H1 (cell line): ENCODE data around the gene IL17REL. TPM values are rescaled to one million over a fixed set of nuclear protein-coding genes. Genes with fewer than 3 reads are reported as not detected.

Experiments used
- CTCF ChIA-PET: fragments of 300-600 bp; sonication (Branson Sonifier 250); formaldehyde crosslinking; loops from one replicate; lab custom pipeline; 2021; ENCODE audit not compliant: partially characterized antibody; lab: Charles Lee
- POLR2A ChIA-PET: fragments of 300-600 bp; sonication (Branson Sonifier 250); formaldehyde crosslinking; loops from one replicate; lab custom pipeline; 2021; ENCODE audit warnings: inconsistent platforms; ENCODE audit not compliant: partially characterized antibody; lab: Charles Lee
- DNase-seq, 2 experiments: peaks; one replicate each; pipeline versions ENCODE4 v3.0.0 to v3.0.0-alpha.2; 2010 to 2022; ENCODE audit warnings: low spot score in 2 of 2, low read depth in 1 of 2, mixed read lengths in 1 of 2
- FAIRE-seq: peaks from 2 replicates; lab custom pipeline; 2011; peaks lifted over from hg19 to GRCh38; lab: Jason Lieb, UNC
- H2AFZ ChIP-seq: 2 replicates; pipeline ENCODE4 v1.8.1; 2012; ENCODE audit warnings: low read length, inconsistent platforms
- H2AK5ac ChIP-seq: 2 replicates; pipeline ENCODE4 v1.6.1; 2013; ENCODE audit warnings: low read depth, low read length
- H2BK120ac ChIP-seq: replicated peaks from 2 replicates; pipeline ENCODE3; 2013; ENCODE audit warnings: low read depth, low read length, inconsistent platforms
- H2BK12ac ChIP-seq: 2 replicates; pipeline ENCODE4 v1.6.1; 2013; ENCODE audit warnings: low read depth, low read length
- H2BK15ac ChIP-seq: 2 replicates; pipeline ENCODE4 v1.6.1; 2013; ENCODE audit warnings: low read length
- H2BK20ac ChIP-seq: 2 replicates; pipeline ENCODE4 v1.6.1; 2013; ENCODE audit warnings: low read length
- H2BK5ac ChIP-seq: 2 replicates; pipeline ENCODE4 v1.6.1; 2013; ENCODE audit warnings: low read depth, low read length
- H3K14ac ChIP-seq: 2 replicates; pipeline ENCODE4 v1.6.1; 2013; ENCODE audit warnings: inconsistent platforms; ENCODE audit not compliant: insufficient read length
- H3K18ac ChIP-seq: 2 replicates; pipeline ENCODE4 v1.6.1; 2013; ENCODE audit warnings: low read length; ENCODE audit errors: extremely low read depth
- H3K23ac ChIP-seq: 2 replicates; pipeline ENCODE4 v1.6.1; 2013; ENCODE audit warnings: inconsistent platforms; ENCODE audit not compliant: insufficient read length
- H3K23me2 ChIP-seq: 2 replicates; pipeline ENCODE4 v1.6.1; 2013; ENCODE audit warnings: low read depth, low read length
- H3K27ac ChIP-seq: 2 replicates; pipeline ENCODE4 v1.6.1; 2011; ENCODE audit warnings: low read depth, low read length, inconsistent platforms
- H3K27me3 ChIP-seq, 4 experiments: replicated peaks in 1 of 4; 1 replicate in 1 of 4; 2 replicates in 3 of 4; pipeline versions ENCODE4 v1.6.1 to v1.8.1; 2011 to 2013; ENCODE audit warnings: low read length in 3 of 4, mild to moderate bottlenecking in 3 of 4, inconsistent platforms in 2 of 4, mixed read lengths in 2 of 4, moderate library complexity in 1 of 4; ENCODE audit not compliant: control insufficient read depth in 3 of 4, insufficient read depth in 3 of 4; ENCODE audit errors: extremely low read depth in 1 of 4
- H3K36me3 ChIP-seq, 4 experiments: 2 replicates each; pipeline versions ENCODE4 v1.6.1 to v1.8.1; 2011 to 2013; ENCODE audit warnings: mild to moderate bottlenecking in 4 of 4, low read length in 3 of 4, moderate library complexity in 2 of 4, control low read depth in 1 of 4, inconsistent platforms in 1 of 4; ENCODE audit not compliant: insufficient read depth in 4 of 4, control insufficient read depth in 2 of 4
- H3K4ac ChIP-seq: replicated peaks from 2 replicates; pipeline ENCODE3; 2013; ENCODE audit warnings: low read length, low read depth, mixed read lengths, inconsistent platforms; ENCODE audit not compliant: insufficient read length
- H3K4me1 ChIP-seq, 4 experiments: replicated peaks in 1 of 4; 1 replicate in 1 of 4; 2 replicates in 3 of 4; pipeline versions ENCODE4 v1.6.1 to v1.8.1; 2011 to 2013; ENCODE audit warnings: low read length in 3 of 4, inconsistent platforms in 2 of 4, mixed read lengths in 1 of 4; ENCODE audit not compliant: insufficient read depth in 4 of 4, control insufficient read depth in 3 of 4
- H3K4me2 ChIP-seq, 2 experiments: 2 replicates each; pipeline versions ENCODE4 v1.6.1 to v1.8.1; 2011 to 2013; ENCODE audit warnings: low read depth in 2 of 2, low read length in 2 of 2, control low read depth in 1 of 2, inconsistent platforms in 1 of 2, mild to moderate bottlenecking in 1 of 2; ENCODE audit not compliant: insufficient read depth in 1 of 2
- H3K4me3 ChIP-seq, 4 experiments: fragments of 200-600, 300-600 bp in 1 of 4; sonication (generic), shearing (Covaris generic), sonication (Bioruptor Twin) in 1 of 4; 2 replicates each; pipeline versions ENCODE4 v1.5.1 to v1.8.1; 2011 to 2016; ENCODE audit warnings: low read length in 4 of 4, low read depth in 3 of 4, control low read depth in 2 of 4, inconsistent platforms in 2 of 4, mild to moderate bottlenecking in 2 of 4, mixed read lengths in 1 of 4, moderate library complexity in 1 of 4; ENCODE audit not compliant: insufficient read depth in 2 of 4; ENCODE audit errors: extremely low read depth in 1 of 4
- H3K56ac ChIP-seq: replicated peaks from 2 replicates; pipeline ENCODE3; 2013; ENCODE audit warnings: low read depth, mild to moderate bottlenecking, mixed read lengths, low read length, inconsistent platforms; ENCODE audit not compliant: insufficient read length
- H3K79me1 ChIP-seq: 2 replicates; pipeline ENCODE4 v1.6.1; 2013; ENCODE audit warnings: low read depth, low read length, control low read depth
- H3K79me2 ChIP-seq, 2 experiments: 2 replicates each; pipeline versions ENCODE4 v1.6.1 to v1.8.1; 2012 to 2013; ENCODE audit warnings: low read length in 2 of 2, mild to moderate bottlenecking in 2 of 2, inconsistent platforms in 1 of 2; ENCODE audit not compliant: insufficient read depth in 2 of 2, control insufficient read depth in 1 of 2
- H3K9ac ChIP-seq, 4 experiments: replicated peaks in 1 of 4; 1 replicate in 1 of 4; 2 replicates in 3 of 4; pipeline versions ENCODE4 v1.6.1 to v1.8.1; 2011 to 2013; ENCODE audit warnings: low read depth in 3 of 4, low read length in 3 of 4, control low read depth in 2 of 4, mild to moderate bottlenecking in 2 of 4, moderate library complexity in 2 of 4, inconsistent platforms in 1 of 4; ENCODE audit errors: extremely low read depth in 1 of 4
- H3K9me3 ChIP-seq, 2 experiments: 2 replicates each; pipeline versions ENCODE4 v1.6.1 to v1.8.1; 2012 to 2013; ENCODE audit warnings: mild to moderate bottlenecking in 2 of 2, moderate library complexity in 2 of 2, control low read depth in 1 of 2, inconsistent platforms in 1 of 2, low read depth in 1 of 2, low read length in 1 of 2, mixed read lengths in 1 of 2; ENCODE audit not compliant: insufficient read depth in 2 of 2
- H4K20me1 ChIP-seq, 2 experiments: replicated peaks in 1 of 2; 2 replicates each; pipeline versions ENCODE3 to v1.8.1; 2011 to 2013; ENCODE audit warnings: inconsistent platforms in 2 of 2, low read length in 2 of 2, mild to moderate bottlenecking in 1 of 2; ENCODE audit not compliant: insufficient read depth in 2 of 2, control insufficient read depth in 1 of 2
- H4K5ac ChIP-seq: 2 replicates; pipeline ENCODE4 v1.6.1; 2013; ENCODE audit warnings: low read length, low read depth, mixed read lengths, inconsistent platforms; ENCODE audit not compliant: insufficient read length
- H4K8ac ChIP-seq: 2 replicates; pipeline ENCODE4 v1.8.0; 2013; ENCODE audit warnings: mild to moderate bottlenecking, moderate library complexity, low read length, inconsistent platforms; ENCODE audit not compliant: insufficient read depth; ENCODE audit errors: extremely low read depth
- H4K91ac ChIP-seq: replicated peaks from 2 replicates; pipeline ENCODE3; 2013; ENCODE audit warnings: low read length, mixed read lengths, inconsistent platforms; ENCODE audit not compliant: insufficient read length
- PHF8 ChIP-seq: fragments of 200-600 bp; sonication (generic); conservative IDR thresholded peaks from 2 replicates; pipeline ENCODE4 v1.7.1; 2012; ENCODE audit warnings: low read depth, mild to moderate bottlenecking, inconsistent platforms, low read length, moderate library complexity
- WGBS, 2 experiments: shearing (Covaris generic) in 1 of 2; methylation state at CpG; one replicate each; pipeline versions ENCODE4 v1.1.6 to v1.1.7; 2013 to 2015; ENCODE audit warnings: low lambda C conversion rate in 2 of 2, mixed read lengths in 2 of 2, inconsistent platforms in 1 of 2, low coverage in 1 of 2, missing lambda C conversion rate in 1 of 2; ENCODE audit not compliant: insufficient replicate concordance in 2 of 2, insufficient coverage in 1 of 2, insufficient read length in 1 of 2; ENCODE audit errors: extremely low coverage in 1 of 2, missing lambda C conversion rate in 1 of 2; 5-methylcytosine and 5-hydroxymethylcytosine counted together
- polyA plus RNA-seq, 7 experiments: library from polyadenylated mRNA; depleted of rRNA in 3 of 7; stranded (reverse) in 5 of 7; unstranded in 2 of 7; fragments of >200 nt in 5 of 7; fragments of 200-250 nt in 2 of 7; gene quantifications; 1 replicate in 5 of 7; 2 replicates in 1 of 7; 4 replicates in 1 of 7; pipeline versions ENCODE4 v1.2.1 to v1.2.3, GENCODE V29; 2011 to 2013; ENCODE audit warnings: missing spikeins in 2 of 7, mixed read lengths in 2 of 7
- total RNA-seq: library from RNA; stranded (reverse); fragmentation: NEBNext Ultra II Directional; extraction: Animal tissue kit (Norgen Biotek cat#: 25700); gene quantifications from 2 replicates; pipeline ENCODE4 v1.2.1, GENCODE V29; 2021
- TF ChIP-seq, protein P1 (sequence below): IDR thresholded peaks from 2 replicates; pipeline ENCODE4 v1.6.1; 2011; ENCODE audit warnings: low read length, improper control_type of control experiment

IL17REL gene
- total and polyA plus RNA-seq, 2 of the 8 experiments (the other 6 are each of a cell fraction or from before 2014, with no cell fraction given): 0.15 to 0.20 TPM

GRCh38 chr22:49968831-49969661, 43.5 kb downstream of the IL17REL start:
- Histone ChIP-seq H2BK12ac (no peak overlapping the region), H3K9ac (no peak overlapping the region), H3K4ac (no peak overlapping the region), H2BK5ac (no peak overlapping the region), H3K14ac (no peak overlapping the region), H3K79me2 (peaks cover 0 to 2% of the 10 kb centered on the region in 2 experiments; a peak in 1 of 4 replicates), H3K23me2 (peaks cover 18% of the 10 kb centered on the region), H3K4me2 (no peak overlapping the region), H4K5ac (no peak overlapping the region), H3K4me3 (no peak overlapping the region), H2AFZ (no peak overlapping the region), H2BK15ac (peak overlapping the region; percentile 46; the same call in 1 of the 2 replicates), H3K56ac (no peak overlapping the region), H2BK20ac (peak overlapping the region; percentile 18; the same call in 1 of the 2 replicates), H3K23ac (no peak overlapping the region), H3K36me3 (peaks cover 0 to 2% (median under 1%) of the 10 kb centered on the region in 4 experiments; a peak in 3 of 8 replicates), H3K27me3 (peaks cover 6 to 33% (median 24%) of the 10 kb centered on the region in 4 experiments), H4K91ac (no peak overlapping the region), H3K18ac (peak overlapping the region; percentile 32; the same call in 1 of the 2 replicates), H2BK120ac (no peak overlapping the region), H3K9me3 (no peaks in the 10 kb centered on the region), H3K79me1 (peaks cover 3% of the 10 kb centered on the region; the same call in 1 of the 2 replicates), H4K8ac (no peak overlapping the region; the same call in 1 of the 2 replicates), H4K20me1 (peaks cover 1 to 16% of the 10 kb centered on the region in 2 experiments), H2AK5ac (peak overlapping the region; percentile 39; the same call in 1 of the 2 replicates), H3K27ac (no peak overlapping the region), H3K4me1 (peaks cover 0 to 18% (median 7%) of the 10 kb centered on the region in 4 experiments; a peak in 6 of 7 replicates)
- FAIRE-seq: no peak
- DNase-seq: peak in 1 of 2 experiments; percentile 49
- CTCF ChIA-PET: interaction anchor here (0.7 to 2.5 kb wide), 5 partner anchors 13 to 61 kb away, joined by 3 to 8 read pairs (median 4); no protein-coding TSS in a partner anchor
- 87% methylated on average over 13 of the region's 16 CpGs; no CpG with 5 or more reads in 1 of the 2 experiments for WGBS, 2 experiments
- POLR2A ChIA-PET: interaction anchor here (1.2 kb wide), 2 partner anchors 8 to 33 kb away, joined by 4 read pairs; no protein-coding TSS in a partner anchor
- TF ChIP-seq, protein P1, sequence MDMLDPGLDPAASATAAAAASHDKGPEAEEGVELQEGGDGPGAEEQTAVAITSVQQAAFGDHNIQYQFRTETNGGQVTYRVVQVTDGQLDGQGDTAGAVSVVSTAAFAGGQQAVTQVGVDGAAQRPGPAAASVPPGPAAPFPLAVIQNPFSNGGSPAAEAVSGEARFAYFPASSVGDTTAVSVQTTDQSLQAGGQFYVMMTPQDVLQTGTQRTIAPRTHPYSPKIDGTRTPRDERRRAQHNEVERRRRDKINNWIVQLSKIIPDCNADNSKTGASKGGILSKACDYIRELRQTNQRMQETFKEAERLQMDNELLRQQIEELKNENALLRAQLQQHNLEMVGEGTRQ: no peak
- TF ChIP-seq PHF8: no peak
